AG09319 (cell line): ENCODE data around the gene SLC10A7.

Source experiments
- DNase-seq: peaks from one replicate; pipeline ENCODE4 v3.0.0-alpha.2; 2010; ENCODE audit warnings: low read depth; ENCODE audit errors: extremely low read depth
- CTCF ChIP-seq: IDR thresholded peaks from 2 replicates; pipeline ENCODE4 v1.5.1; 2011; ENCODE audit warnings: low read depth, mild to moderate bottlenecking, inconsistent platforms, low read length, moderate library complexity

The SLC10A7 gene

GRCh38 chr4:146525754-146526153 is 4.0 kb upstream of the SLC10A7 start:
- no peak for DNase-seq
- no peak for TF ChIP-seq CTCF

- TF ChIP-seq CTCF, result no peak
- DNase-seq, result no peak
Measured at GRCh38 chr4:146524663-146525062, 2.9 kb upstream of the SLC10A7 start.

- TF ChIP-seq CTCF, result no peak
- DNase-seq, result no peak
Measured at GRCh38 chr4:146522869-146523205, 1.1 kb upstream of the SLC10A7 start.

- no peak for TF ChIP-seq CTCF
- peak; percentile 54 for DNase-seq
Measured at GRCh38 chr4:146522098-146522868, 543 bp upstream of the SLC10A7 start.

GRCh38 chr4:146520896-146521540 is 722 bp downstream of the SLC10A7 start:
- no peak for TF ChIP-seq CTCF

GRCh38 chr4:146514651-146515357 is 6.9 kb downstream of the SLC10A7 start:
- DNase-seq, result no peak
- TF ChIP-seq CTCF, result no peak

More at GRCh38 chr4:146520896-146521540, 722 bp downstream of the SLC10A7 start:
- DNase-seq, result peak; percentile 20

- no peak for TF ChIP-seq CTCF
Measured at GRCh38 chr4:146513548-146513947, 8.2 kb downstream of the SLC10A7 start.

More at GRCh38 chr4:146513548-146513947, 8.2 kb downstream of the SLC10A7 start:
- DNase-seq, result no peak
